GM12891 (cell line): ENCODE data around the gene FOXA3.

Experiments used
- PAX5 ChIP-seq: IDR thresholded peaks from 2 replicates; pipeline ENCODE4 v1.6.1; 2011; ENCODE audit warnings: low read length, moderate library complexity, mild to moderate bottlenecking; ENCODE audit not compliant: insufficient read depth, severe bottlenecking
- POLR2A ChIP-seq: IDR thresholded peaks from 2 replicates; pipeline ENCODE4 v1.6.1; 2011; ENCODE audit warnings: low read depth, low read length, control low read depth
- POLR2AphosphoS5 ChIP-seq: IDR thresholded peaks from 2 replicates; pipeline ENCODE4 v1.6.1; 2011; ENCODE audit warnings: low read depth, low read length, control low read depth
- POU2F2 ChIP-seq: IDR thresholded peaks from 2 replicates; pipeline ENCODE4 v1.6.1; 2011; ENCODE audit warnings: low read depth, mild to moderate bottlenecking, control low read depth, low read length, moderate library complexity
- TAF1 ChIP-seq: IDR thresholded peaks from 2 replicates; pipeline ENCODE4 v1.6.1; 2011; ENCODE audit warnings: low read depth, low read length, control low read depth

- TF ChIP-seq POLR2A (no peak), TAF1 (no peak), PAX5 (no peak), POLR2AphosphoS5 (no peak), POU2F2 (no peak)
Measured at GRCh38 chr19:45860359-45861259, 3.5 kb upstream of the FOXA3 start.
